VCaP (cell line): ENCODE measurements around the gene CDC20.

ENCODE experiments used
- H3K27ac ChIP-seq: fragments of 450-650 bp; 2 replicates; pipeline ENCODE4 v1.5.1; 2017
- CTCF ChIP-seq: fragments of 450-650 bp; conservative IDR thresholded peaks from 2 replicates; pipeline ENCODE4 v1.5.1; 2017; ENCODE audit warnings: mild to moderate bottlenecking, moderate library complexity

CDC20 gene

DNA sequence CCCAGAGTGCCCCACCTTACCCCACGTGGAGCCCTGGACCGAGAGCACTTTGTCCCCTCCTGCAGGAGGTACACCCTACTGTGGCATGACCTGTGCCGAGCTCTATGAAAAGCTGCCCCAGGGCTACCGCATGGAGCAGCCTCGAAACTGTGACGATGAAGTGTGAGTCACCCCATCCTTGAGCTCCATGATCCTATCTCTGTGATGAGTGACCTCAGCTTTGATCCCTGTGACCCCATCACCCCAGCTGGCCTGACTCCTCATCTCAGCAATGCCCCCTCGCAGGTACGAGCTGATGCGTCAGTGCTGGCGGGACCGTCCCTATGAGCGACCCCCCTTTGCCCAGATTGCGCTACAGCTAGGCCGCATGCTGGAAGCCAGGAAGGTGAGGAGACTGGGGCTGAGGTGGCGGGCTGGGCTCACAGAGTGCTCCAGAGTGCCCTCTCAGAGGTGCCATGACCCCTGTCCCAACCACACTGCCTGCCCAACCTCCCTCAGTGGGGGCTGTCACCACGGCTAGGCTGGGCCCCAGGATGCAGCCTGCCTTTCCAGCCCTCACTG is 37.4 kb upstream of the CDC20 start:
- no peak for TF ChIP-seq CTCF
- no peak overlapping the region for H3K27ac ChIP-seq

- no peak for TF ChIP-seq CTCF
- H3K27ac ChIP-seq, result no peak overlapping the region
These were observed 36.3 kb upstream of the CDC20 start for GRCh38 chr1:43322506-43322905.

DNA sequence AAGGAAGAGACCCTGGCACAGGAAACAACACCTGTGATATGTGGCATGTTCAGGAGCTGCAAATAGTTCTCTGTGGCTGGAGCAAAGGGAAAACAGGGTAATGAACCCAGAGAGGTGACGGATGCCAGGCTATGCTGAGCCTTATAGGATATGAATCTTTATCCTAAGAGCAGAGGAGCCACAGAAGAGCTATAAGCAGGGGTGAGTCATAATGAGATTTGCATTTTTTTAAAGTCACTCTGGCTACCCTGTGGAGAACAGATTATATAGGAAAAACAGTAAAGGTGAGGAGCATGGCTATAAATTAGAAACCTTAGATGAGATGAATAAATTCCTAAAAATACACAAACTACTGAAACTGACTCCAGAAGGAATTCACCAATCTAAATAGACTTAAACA is 34.0 kb upstream of the CDC20 start:
- TF ChIP-seq CTCF, result no peak
- H3K27ac ChIP-seq, result no peak overlapping the region

- H3K27ac ChIP-seq, result no peak overlapping the region
- TF ChIP-seq CTCF, result no peak
These were observed 33.4 kb upstream of the CDC20 start for GRCh38 chr1:43325381-43325780.

- TF ChIP-seq CTCF, result no peak
- H3K27ac ChIP-seq, result no peak overlapping the region
These were observed 31.1 kb upstream of the CDC20 start for GRCh38 chr1:43327549-43328292.

DNA sequence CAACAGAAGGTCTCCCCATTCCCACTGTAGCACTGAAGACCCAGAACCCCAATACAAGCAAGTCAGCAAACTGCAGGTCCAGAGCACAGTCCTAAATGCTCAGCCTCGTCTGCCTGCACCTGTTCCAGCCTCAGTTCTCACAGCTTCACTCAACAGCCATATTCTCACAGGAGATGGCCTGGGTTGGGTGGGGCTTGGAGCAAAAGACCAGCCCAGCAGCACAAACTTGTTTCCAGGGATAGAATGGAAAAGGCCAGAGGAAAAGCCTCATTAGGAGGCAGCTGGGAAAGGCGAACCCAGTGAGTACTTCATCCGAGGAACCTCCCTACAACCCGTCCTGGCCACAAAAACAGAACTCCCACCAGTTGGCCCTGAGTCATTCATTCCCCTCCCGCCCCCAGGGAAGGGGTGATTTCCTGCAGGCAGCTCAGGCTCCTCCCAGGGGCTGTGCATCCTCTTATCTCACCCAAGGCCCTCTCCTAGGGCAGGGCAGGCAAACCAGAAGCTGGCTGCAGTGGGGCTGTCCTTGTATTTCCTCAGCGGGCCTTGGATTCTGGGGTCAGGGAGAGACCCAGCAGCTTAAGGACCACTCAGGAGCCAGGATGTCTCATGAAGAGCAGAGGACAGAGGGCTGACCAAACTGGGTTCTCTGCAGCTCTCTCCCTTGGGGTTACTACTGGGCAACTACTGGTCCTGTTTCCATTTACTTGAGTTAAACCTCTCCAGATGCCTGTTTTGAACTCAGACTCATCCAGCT is 28.6 kb upstream of the CDC20 start:
- H3K27ac ChIP-seq, result no peak overlapping the region
- TF ChIP-seq CTCF, result no peak

GRCh38 chr1:43331688-43332087 is 27.1 kb upstream of the CDC20 start:
- no peak overlapping the region for H3K27ac ChIP-seq
- no peak for TF ChIP-seq CTCF
